ENCODE results near the gene RHBDD1.

- TF ChIP-seq POLR2A (IDR thresholded peaks at IDR 0.05) = no peak
- no peak for TF ChIP-seq EP300 (IDR thresholded peaks at IDR 0.05)
- no peak for TF ChIP-seq CTCF (IDR thresholded peaks at IDR 0.05)
Measured at GRCh38 chr2:226985583-226985946, 149.7 kb downstream of the RHBDD1 start.
